Body of pancreas (tissue), 4 donors: ENCODE results near the gene MND1.

ENCODE experiments used
- CTCF ChIP-seq, 7 experiments: fragments of 450-650 bp in 4 of 7; fragments of 200-600 bp in 3 of 7; sonication (generic) in 3 of 7; IDR thresholded peaks; one replicate each; pipeline ENCODE4 v1.5.1; 2016 to 2019; ENCODE audit warnings: antibody characterized with exemption in 7 of 7
- POLR2A ChIP-seq, 3 donors: fragments of 450-650 bp; IDR thresholded peaks; one replicate each; pipeline ENCODE4 v1.6.1; 2016; ENCODE audit warnings: antibody characterized with exemption in 3 of 3, mild to moderate bottlenecking in 2 of 3

DNA sequence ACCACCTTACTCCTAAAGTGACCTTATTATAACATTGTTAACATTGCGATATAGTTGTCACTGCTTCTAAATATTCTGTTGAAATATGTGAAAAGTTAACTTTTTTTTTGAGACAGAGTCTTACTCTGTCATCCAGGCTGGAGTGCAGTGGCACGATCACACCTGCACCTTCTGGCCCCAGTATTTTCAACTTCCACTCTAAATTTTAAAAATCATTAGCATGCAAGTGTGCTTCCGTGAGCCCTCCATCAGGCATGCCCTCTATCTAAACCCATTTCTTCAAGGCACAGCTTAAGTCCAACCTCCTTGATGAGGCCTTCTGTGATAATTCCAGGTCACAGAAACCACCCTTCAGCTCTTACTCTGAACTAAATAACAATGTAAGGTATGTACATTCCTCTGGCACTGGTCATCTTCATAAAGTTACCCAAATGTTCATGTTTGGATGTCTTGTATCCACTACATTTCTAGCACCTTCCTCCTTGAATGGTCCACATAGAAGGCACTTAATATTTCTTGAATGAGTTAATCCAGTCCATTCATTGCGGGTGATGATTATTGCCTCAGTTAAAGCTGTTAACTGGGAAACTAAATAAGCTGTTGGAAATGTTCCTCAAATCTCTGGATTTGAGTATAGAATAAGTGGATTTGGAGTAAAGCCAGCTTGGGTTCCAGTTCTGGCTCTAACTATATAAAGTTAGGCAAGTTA, 83.0 kb downstream of the MND1 start:
- TF ChIP-seq CTCF (IDR thresholded peaks at IDR 0.05), result no peak
- no peak for TF ChIP-seq POLR2A (IDR thresholded peaks at IDR 0.05)
